Neural cell (in vitro differentiated cells): ENCODE data around the gene S100A8.

Experiments
- CTCF ChIP-seq: fragments of 450-650 bp; IDR thresholded peaks from 2 replicates; pipeline ENCODE4 v1.5.1; 2014; ENCODE audit warnings: antibody characterized with exemption, mild to moderate bottlenecking, moderate library complexity; ENCODE audit not compliant: poor library complexity, severe bottlenecking
- EP300 ChIP-seq: fragments of 450-650 bp; conservative IDR thresholded peaks from 2 replicates; pipeline ENCODE4 v1.6.1; 2014; ENCODE audit warnings: antibody characterized with exemption, mild to moderate bottlenecking, moderate library complexity; ENCODE audit not compliant: poor library complexity, severe bottlenecking
- EZH2 ChIP-seq: fragments of 200-600, 300-800 bp; shearing (Covaris generic), sonication (generic); IDR thresholded peaks from 2 replicates; pipeline ENCODE4 v1.6.1; 2014; ENCODE audit warnings: antibody characterized with exemption, low read length, borderline replicate concordance, mild to moderate bottlenecking; ENCODE audit not compliant: insufficient read depth, poor library complexity, severe bottlenecking
- POLR2AphosphoS5 ChIP-seq: IDR thresholded peaks from 2 replicates; pipeline ENCODE4 v1.6.1; 2012
- SMC3 ChIP-seq: fragments of 450-650 bp; conservative IDR thresholded peaks from 2 replicates; pipeline ENCODE4 v1.6.1; 2014; ENCODE audit warnings: antibody characterized with exemption, mild to moderate bottlenecking, moderate library complexity; ENCODE audit not compliant: poor library complexity
- TAF1 ChIP-seq: IDR thresholded peaks from 2 replicates; pipeline ENCODE4 v1.6.1; 2012; ENCODE audit warnings: low read depth

DNA sequence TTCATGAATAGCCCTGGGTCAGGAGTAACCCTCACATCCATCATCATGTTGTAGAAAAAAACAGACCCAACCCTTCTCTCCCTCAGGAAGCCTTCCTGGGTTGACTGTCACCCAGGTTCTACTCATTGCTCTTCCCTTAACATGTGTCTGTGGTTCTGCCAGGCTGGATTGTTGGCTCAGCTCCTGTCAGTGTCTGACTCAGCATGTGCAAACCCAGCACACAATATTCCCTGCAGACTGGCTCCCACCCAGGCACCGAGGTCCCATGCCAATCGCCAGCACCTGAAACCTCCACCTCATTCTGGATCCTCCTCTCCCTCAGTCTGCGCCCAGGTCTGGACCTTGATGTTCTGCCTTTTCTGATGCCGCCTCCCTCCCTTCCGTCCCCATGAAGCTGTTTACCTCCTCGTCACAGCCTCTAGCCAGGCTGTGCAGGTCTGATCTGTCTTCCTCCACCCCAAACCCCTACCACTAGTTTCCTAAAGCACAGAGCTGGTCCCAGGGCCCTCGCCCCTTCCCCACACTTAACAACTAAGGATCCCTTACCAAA lies 4.3 kb upstream of the S100A8 start:
- TF ChIP-seq CTCF, result no peak
- TF ChIP-seq EZH2, result no peak
- no peak for TF ChIP-seq TAF1
- TF ChIP-seq SMC3, result no peak
- no peak for TF ChIP-seq POLR2AphosphoS5
- TF ChIP-seq EP300, result no peak
